Measurements from ENCODE around the gene SNX18. TPM values are rescaled to one million over a fixed set of nuclear protein-coding genes. Genes with fewer than 3 reads are reported as not detected.

SNX18 gene
- total RNA-seq = 47.2 and 80.2 TPM in 2 replicates

GRCh38 chr5:54517512-54518145 is at the start of gene SNX18:
Gene SNX18 (plus strand): TSS chr5:54517759. CDS start chr5:54517953, 194 bp downstream.

Other genes starting within 250 kb of the SNX18 start
- 4.0 and 13.8 TPM in 2 replicates for gene ARL15, start 207.2 kb upstream of the SNX18 start, total RNA-seq
- gene HSPB3, start 62.1 kb upstream of the SNX18 start, total RNA-seq = 2.6 TPM in 1 of 2 replicates, not detected in the other

All from pericardium fibroblast (primary cell).